ENCODE results near the gene SOCS1.
"Not testable (repeated sequence)": the region's sequence is repeated elsewhere in the genome, so short reads cannot be mapped to it uniquely, and the experiment has no call there.

SOCS1 gene

DNA sequence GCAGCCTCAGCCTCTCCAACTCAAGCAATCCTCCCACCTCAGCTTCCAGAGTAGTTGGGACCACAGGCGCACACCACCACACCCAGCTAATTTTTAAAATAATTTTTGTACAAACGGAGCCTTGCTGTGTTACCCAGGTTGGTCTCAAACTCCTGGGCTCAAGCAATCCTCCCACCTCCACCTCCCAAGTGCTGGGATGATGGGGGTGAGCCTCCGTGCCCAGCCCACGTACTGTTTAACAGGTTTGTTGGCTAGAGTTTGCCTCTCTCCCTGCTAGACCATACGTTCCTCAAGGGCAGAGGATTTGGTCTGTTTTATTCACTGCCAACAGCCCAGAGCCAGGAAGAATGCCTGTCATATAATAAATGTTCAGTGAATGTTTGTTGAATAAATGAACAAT, 26.6 kb downstream of the SOCS1 start:
- DNase-seq (ENCODE audit: low read depth in 2 of 3, low spot score in 2 of 3): no peak

DNA sequence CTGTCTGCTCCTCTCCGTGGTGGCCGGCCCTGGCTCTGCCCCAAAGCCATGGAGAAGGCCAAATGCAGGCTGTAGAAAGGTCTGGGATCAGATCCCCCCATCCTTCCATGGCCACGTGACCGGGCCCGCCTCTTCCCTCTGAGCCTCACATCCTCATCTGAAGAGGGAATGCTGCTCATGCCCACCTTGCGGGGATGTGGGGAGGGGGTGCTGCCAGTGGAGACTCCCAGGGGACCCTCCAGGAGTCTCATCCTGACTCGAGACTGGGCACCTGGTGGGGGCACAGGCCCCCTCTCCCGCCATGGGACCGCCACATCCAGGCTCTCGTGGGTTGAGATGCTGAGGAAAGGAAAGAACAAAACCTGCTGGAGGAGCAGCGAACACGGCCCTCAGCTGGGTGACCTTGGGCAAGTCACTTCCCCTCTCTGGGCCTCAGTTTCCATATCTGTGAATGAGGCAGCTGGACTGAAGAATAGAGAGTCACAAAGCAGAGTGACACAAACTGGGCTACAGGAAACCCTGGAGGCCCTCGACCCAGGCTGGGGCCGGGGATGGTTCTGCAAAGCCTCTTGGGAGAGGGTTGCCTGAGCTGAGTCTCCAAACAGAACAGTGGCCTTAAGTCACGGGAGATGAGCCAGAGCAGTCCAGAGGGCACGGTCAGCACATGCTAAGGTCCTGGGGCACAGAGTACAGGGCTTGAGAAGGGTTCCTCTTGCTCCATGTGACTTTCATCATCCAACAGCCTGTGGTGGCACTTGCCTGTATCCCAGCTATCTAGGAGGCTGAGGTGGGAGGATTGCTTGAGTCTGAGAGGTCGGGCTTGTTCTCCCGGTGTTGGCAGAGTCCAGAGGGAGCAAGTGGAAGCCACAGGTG, 30.1 kb downstream of the SOCS1 start:
- no peak for DNase-seq (ENCODE audit: low read depth in 2 of 3, low spot score in 2 of 3)

DNA sequence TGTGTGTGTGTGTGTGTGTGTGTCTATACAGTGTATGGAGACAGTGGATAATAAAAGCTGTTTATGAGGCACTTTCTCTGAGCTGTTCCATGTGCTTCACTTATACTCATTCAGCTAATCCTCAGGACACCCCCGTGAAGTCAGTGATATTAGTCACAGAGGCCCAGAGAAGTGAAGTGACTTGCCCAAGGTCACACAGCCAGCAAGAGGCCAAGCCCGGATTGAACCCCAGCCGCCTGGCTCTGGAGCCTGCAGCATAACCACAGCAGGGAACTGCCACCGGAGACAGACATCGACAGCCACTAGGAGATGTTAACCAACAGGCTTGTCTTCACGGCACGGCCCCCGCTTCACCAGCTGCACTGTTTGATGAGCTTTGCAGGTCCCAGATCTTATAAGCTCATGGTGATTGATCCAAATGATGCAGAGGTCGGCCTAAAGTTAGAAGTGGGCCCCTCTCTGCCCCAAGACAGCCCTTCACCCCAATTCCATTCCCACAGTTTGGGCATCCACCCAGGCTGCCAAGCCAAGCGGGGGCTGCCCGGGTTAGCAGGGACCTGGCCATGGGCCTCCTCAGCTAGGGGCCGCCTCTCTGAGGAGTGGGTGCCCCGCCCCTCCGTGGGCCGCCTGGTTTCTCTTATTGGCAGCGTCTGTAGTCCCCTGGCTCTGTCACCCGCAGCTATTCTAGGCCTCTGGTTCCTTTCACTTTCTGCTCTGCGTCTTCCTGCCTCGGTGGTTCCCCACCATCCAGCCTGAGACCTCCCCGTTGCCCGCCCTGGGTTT, 30.9 kb downstream of the SOCS1 start:
- DNase-seq (ENCODE audit: low read depth in 2 of 3, low spot score in 2 of 3): peak; percentile 68 to 74 (median 69)

DNA sequence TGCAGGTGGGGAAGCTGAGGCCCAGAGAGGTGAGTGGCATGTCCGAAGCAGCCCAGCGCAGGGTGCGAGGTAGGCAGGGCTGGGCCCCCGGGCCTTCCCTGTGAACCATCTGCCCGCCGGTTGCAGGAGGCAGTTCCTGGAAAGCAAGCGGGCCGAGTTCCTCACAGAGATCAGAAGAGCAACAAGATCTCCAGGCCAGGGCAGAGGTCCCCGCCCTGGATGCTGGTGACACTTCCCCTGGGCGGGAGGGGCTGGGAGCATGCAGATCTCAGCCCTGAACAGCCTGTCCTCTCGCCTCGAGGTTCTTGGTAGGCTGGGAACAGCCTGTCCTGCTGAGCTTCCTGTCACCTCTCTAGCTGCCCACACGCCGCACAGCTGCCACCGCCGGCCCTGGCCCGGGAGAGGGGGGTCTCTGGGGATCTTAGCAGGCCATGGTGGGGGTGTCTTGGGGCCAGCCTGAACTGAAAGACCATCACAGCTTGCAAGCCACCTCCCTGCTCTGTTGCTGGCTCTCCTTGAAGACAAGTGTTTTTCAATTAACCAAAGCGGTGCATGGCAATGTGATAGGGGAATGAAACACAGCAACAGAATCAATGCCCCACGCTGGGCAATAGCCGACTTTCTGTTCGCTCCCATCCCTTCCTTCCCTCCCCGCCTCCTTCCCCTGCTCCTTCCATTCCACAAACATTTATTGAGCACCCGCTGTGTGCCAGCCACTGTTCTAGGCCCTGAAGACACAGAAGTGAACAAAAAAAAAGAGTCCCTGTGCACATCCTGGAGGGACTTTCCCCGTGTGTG, 31.7 kb downstream of the SOCS1 start:
- peak in 2 of 3 experiments; percentile 49 to 54 for DNase-seq (ENCODE audit: low read depth in 2 of 3, low spot score in 2 of 3)

DNA sequence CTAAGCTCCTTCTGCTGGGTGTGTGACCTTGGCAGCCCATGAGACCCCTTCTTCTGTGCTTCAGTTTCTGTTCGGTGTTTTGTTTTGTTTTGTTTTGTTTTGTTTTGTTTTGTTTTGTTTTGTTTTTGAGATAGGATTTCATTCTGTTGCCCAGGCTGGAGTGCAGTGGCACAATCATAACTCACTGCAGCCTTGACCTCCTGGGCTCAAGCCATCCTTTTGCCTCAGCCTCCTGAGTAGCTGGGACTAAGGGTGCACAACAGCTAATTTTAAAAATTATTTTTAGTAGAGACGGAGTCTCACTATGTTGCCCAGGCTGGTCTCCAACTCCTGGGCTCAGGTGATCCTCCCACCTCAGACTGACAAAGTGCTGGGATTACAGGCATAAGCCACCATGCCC, 35.5 kb downstream of the SOCS1 start:
- DNase-seq (ENCODE audit: low read depth in 2 of 3, low spot score in 2 of 3): not testable (repeated sequence)

DNA sequence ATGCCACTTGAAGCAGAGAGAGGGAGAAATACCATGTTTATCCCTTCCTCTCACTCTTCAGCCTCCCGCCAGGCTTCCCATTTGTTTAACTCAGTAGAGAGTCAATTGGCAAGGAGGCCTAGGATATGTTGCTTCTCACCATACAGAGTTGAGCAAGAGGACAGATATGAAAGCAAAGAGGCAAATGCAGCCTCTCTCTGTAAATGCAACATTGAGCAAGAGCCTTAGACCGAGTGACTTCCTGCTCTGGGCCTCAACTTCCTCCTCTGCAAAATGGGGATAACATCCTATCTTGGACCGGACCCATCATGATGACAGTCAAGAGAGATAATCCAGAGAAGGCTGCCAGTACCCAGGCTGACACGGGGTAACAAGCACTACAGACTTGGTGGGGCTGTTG, 36.8 kb downstream of the SOCS1 start:
- DNase-seq (ENCODE audit: low read depth in 2 of 3, low spot score in 2 of 3): no peak

DNA sequence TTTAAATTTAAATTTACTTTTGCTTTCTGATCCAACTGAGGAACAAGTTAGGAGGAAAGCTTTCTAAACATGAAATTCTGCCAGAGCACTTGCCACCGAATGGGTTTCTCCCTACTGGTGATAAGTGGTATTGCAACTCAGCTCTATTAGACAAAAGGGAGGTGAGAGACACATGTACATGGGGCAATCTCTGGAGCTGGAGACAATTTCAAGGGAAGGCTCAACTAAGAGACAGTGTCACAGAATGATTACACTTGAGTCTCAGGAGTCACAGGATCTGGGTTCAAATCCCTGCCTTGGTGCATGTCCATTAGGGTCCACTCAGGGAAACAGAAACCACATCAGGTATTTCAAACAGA, 37.4 kb downstream of the SOCS1 start:
- no peak for DNase-seq (ENCODE audit: low read depth in 2 of 3, low spot score in 2 of 3)

DNA sequence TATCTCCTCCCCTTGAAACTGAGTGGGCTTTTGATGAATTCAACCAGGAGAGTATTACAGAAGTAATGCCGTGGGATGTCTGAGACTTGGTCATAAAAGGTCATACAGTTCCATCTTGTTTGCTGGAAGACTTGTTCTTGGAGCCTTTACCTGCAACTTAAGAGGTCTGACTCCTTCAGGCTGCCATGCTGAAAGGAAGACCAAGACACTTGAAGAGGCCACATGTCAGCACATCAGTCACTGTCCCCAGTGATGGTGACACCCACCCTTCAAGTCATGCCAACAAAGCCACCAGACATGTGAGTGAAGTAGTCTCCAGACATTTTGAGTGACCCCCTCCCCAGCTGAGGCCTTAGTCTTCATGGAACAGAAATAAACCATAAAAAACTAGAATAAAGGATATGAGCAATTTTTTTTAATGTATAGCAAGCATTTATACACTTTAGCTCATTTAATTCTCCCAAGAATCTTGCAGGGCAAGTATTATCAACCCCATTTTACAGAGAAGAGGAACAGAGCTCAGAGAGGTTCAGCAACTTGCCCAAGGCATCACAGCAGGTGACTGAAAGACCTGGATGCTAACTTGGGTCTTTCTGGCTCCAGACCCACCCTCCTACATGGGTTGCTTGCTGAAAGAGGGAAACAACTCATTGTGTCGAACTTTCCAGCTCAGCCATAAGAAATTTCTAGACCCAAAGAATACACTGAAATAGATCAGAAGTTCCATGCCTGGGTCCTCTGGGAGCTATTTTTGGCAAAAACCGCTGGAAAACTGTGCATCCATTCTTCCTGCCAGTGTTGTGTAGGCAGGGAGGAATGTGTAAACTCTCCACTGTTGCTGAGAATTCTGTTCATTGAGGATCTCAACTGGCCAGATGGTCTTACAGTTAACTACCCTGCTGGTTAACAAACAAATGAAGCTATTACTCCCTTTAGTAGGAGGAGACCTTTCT, 38.1 kb downstream of the SOCS1 start:
- DNase-seq (ENCODE audit: low read depth in 2 of 3, low spot score in 2 of 3): no peak

DNA sequence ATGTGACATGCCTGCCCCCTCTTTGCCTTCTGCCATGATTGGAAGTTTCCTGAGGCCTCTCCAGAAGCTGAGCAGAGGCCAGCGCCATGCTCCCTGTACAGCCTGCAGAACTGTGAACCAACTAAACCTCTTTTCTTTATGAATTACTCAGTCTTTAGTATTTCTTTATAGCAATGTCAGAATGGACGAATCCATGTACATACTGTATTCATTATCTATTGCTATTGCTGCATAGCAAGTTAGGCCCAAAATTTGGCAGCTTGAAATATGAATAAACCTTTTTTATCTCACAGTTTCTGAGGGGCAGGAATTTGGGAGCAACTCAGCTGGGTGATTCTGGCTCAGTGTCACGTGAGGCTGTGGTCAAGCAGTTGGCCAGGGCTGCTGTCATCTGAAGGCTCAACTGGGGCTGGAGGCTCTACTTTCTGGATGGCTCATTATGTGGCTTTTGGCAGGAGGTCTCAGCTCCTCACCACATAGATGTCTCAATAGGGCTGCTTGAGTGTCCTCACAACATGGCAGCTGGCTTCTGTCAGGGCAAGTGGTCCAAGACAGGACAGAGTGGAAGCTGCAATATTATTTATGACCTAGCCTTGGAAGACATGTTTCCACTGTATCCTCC, 40.0 kb downstream of the SOCS1 start:
- no peak for DNase-seq (ENCODE audit: low read depth in 2 of 3, low spot score in 2 of 3)

DNA sequence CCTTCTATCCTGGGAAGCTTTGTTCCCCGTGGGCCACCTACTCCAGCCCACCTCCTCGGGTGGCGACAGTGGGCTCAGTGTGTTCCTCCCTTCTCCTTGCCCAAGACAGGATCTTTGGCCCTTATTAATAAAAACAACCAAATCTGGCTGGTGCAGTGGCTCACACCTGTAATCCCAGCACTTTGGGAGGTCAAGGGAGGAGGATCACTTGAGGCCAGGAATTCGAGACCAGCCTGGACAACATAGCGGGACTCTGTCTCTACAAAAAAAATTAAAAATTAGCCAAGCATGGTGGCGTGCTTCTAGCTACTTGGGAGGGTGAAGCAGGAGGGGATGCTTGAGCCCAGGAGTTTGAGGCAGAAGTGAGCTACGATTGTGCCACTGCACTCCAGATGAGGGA, 42.2 kb downstream of the SOCS1 start:
- DNase-seq (ENCODE audit: low read depth in 2 of 3, low spot score in 2 of 3): no peak

DNA sequence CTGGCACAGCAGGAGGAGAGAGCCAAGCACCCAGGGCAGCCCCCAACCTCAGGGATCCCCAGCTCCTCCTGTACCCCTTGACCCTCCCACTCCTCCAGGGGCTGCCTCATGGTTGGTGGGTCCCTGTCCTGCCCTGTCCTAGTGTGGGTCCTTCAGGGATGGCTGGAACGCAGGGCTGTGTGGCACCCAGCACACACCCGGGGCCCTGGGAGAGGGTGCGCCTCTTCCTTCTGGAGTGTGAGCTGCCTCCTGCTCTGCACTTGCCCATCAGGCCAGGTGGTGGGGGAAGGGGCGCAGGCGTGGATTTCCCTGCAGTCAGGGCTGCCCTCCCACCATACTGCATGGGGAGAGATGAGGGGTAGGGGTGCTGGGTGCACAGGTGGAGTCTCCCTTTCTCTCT, 42.6 kb downstream of the SOCS1 start:
- DNase-seq (ENCODE audit: low read depth in 2 of 3, low spot score in 2 of 3): no peak

DNA sequence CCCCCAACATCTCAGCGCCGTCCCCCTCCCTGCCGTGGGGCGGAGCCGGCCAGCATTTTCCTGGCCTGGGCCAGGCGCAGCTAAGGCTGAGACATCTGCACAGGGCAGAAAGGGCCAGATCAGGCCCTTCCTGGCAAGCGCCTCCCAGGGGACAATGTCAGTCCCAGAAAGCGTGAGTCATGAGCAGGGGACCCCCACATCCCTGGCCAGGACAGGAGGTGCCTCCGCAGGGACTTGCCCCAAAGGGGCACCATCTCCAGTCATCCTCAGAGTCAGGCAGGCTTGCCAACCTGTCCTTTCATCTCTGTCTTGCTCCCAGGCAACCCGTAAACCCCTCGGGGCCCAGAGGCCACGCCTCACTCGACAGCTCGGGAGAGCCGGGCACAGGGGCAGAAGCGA, 43.2 kb downstream of the SOCS1 start:
- no peak for DNase-seq (ENCODE audit: low read depth in 2 of 3, low spot score in 2 of 3)

DNA sequence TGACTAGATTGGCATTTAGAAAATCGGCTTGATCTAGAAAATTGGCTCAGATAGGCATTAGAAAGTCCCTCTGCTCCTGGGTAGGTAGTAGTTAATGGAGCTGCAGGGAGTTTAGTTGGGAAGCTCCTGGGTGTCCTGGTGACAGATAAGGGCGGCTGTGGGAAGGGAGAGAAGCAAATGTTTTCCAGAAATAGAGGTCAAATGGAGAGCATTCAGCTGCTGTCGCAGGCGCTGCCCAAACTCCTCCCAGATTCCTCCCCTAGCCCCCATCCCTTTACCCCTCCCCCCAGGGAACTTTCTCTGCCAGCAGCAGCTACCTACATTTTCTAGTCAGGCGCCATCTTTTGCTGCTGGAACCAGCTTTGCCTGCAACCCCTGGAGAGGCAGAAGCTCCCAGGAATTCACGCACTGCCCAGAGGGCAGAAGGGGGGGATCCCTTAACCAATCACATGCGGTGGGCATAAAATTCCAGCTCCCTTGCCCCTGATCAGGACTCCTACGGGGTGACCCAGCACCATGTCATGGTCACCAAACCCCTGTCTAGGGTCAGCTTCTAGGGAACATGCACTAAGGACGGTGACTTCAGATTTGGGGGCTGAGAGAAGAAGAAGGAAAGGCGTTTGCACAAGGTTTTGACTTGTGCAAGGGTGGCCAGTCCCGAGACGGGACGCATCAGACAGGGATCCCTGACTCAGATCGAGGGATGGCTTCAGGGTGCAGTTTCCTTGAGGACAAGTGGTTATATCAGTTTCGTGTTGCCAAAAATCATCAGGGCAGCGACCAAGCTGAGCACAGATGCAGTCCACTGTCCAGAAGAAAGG, 43.8 kb downstream of the SOCS1 start:
- DNase-seq (ENCODE audit: low read depth in 2 of 3, low spot score in 2 of 3): no peak

DNA sequence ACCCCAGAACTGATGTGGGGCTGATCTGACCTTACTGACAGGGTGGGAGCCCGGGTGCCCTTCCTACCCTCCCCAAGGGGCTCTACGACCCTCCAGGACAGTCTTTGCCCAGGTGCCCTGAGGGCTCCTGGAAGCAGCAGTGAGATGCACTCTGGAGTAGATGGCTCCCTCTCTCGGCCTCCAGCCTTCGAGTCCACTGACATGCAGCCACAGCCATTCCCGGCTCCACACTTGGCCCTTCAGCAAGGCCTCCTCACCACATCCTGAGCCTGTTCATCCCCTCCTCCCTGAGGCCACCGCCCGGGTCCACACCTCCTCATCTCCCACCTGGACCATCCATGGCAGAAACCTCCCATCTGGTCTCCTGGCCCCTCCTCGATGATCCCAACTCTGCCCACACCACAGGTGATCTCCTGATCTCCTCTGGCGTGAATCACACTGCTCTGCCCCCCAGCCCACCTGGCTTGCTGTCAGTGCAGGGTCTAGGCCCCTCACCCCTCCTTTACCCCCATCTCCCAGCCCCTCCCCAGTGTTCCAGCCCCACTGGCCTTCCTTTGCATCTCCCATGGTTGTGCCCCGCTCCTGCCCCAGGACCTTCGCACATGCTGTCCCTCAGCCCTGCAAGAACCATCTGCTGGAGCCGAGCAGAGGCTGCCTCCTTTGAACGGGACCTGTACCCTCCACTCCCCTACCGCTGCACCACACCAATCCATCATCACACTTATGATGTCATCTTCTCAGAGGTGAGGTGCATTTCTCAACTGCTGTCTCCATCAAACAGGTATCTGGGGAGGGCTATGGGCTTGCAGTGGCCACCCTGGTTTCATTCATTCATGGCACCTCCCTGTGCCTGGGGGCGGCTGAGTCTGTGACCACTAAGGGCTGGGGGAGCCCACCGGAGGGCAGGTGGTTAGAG, 44.7 kb downstream of the SOCS1 start:
- DNase-seq (ENCODE audit: low read depth in 2 of 3, low spot score in 2 of 3): no peak

DNA sequence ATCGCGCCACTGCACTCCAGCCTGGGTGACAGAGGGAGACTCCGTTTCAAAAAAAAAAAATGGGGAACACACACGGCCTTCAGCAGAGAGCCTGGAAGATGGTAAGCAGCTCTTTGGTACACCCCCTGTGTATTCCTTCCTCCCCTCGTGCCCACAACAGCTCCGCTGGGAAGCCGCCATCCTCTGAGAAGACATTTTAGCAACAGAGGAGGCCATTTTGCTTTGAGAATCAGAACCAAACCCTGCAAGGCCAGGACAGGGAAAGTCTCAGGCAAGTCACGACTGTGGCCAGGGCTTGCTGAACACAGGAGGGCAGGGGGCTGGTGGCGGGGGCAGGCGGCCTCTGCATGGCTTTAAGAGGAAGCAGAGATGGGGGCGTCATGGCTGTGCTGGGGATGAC, 45.7 kb downstream of the SOCS1 start:
- no peak for DNase-seq (ENCODE audit: low read depth in 2 of 3, low spot score in 2 of 3)

DNA sequence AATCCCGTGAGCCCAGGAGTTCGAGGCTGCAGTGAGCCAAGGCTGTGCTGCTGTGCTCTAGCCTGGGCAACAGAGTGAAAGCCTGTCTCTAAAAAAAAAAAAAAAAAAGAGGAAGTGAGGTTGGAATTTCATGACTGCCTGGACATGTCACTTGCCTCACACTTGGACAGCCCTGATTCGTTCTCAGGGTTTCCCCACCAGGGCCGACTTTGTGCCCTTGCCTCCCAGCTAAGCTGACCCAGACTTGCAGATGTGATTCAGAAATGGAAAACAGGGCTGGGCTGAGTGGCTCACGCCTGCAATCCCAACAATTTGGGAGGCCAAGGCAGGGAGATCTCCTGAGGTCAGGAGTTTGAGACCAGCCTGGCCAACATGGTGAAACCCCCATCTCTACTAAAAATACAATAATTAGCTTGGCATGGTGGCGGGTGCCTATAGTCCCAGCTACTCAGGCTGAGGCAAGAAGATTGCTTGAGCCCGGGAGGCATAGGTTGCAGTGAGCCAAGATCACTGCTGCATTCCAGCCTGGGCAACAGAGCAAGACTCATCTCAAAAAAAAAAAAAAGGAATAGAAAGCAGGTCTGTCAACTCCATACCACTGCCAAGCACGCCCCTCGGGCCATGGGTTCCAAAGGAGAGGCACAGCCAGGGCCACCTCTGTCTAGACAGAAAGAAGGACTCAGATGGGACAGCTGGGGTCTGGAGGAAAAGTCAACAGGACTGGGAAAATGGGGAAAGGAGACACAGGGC, 46.9 kb downstream of the SOCS1 start:
- DNase-seq (ENCODE audit: low read depth in 2 of 3, low spot score in 2 of 3): no peak

DNA sequence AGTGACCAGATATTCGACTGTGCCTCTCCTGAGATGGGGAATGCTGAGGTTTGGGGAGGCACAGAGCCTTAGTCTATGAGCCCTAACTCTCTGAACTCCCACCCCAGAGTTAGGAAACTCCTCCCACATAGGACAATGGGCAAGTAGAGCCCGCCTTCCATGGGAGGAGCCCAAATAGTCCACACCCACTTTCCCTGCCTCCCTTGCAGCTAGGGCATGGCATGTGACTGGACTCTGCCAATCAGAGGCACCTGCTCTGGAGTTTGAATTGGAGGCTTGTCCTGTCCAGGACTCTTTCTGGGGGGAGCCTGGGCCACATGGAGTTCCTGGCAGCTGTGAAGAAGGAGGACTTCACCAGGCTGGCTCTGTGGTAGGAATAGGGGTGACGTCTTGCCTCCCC, 48.4 kb downstream of the SOCS1 start:
- DNase-seq (ENCODE audit: low read depth in 2 of 3, low spot score in 2 of 3): no peak
